ES-I3 (cell line): ENCODE measurements around the gene TRAIP.
"Not testable (repeated sequence)": the region's sequence is repeated elsewhere in the genome, so short reads cannot be mapped to it uniquely, and the experiment has no call there.

Source experiments
- H3K36me3 ChIP-seq: 2 replicates; pipeline ENCODE4 v1.6.1; 2013; ENCODE audit warnings: mild to moderate bottlenecking, low read length, control low read depth, moderate library complexity; ENCODE audit not compliant: insufficient read depth
- H3K4me1 ChIP-seq: 2 replicates; pipeline ENCODE4 v1.6.1; 2013; ENCODE audit warnings: mild to moderate bottlenecking, control low read depth, low read length; ENCODE audit not compliant: insufficient read depth
- H3K9ac ChIP-seq: 2 replicates; pipeline ENCODE4 v1.6.1; 2013; ENCODE audit warnings: low read depth, mild to moderate bottlenecking, low read length, moderate library complexity
- H3K9me3 ChIP-seq: 2 replicates; pipeline ENCODE4 v1.6.1; 2013; ENCODE audit warnings: mild to moderate bottlenecking, low read length, moderate library complexity; ENCODE audit not compliant: control insufficient read depth, insufficient read depth

The TRAIP gene

GRCh38 chr3:49782277-49782676 is 74.1 kb downstream of the TRAIP start:
- not testable (repeated sequence) for H3K4me1 ChIP-seq, H3K9ac ChIP-seq, H3K36me3 ChIP-seq, H3K9me3 ChIP-seq

GRCh38 chr3:49781415-49782199 is 74.8 kb downstream of the TRAIP start:
- H3K36me3 ChIP-seq: peaks cover 4% of the 10 kb centered on the region; the same call in 1 of the 2 replicates
- H3K9me3 ChIP-seq: no peaks in the 10 kb centered on the region
- H3K9ac ChIP-seq: no peak overlapping the region
- no peaks in the 10 kb centered on the region; the same call in 1 of the 2 replicates for H3K4me1 ChIP-seq

DNA sequence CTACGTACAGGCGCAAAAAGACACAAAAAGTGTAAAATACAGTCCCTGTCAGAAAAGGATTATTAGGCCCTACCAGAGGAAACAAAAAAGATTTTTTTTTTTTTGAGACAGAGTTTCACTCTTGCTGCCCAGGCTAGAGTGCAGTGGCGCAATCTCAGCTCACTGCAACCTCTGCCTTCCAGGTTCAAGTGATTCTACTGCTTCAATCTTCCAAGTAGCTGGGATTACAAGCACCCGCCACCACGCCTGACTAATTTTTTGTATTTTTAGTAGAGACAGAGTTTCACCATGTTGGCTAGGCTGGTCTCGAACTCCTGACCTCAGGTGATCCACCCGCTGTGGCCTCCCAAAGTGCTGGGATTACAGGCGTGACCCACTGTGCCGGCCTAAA is 75.4 kb downstream of the TRAIP start:
- H3K4me1 ChIP-seq, H3K9me3 ChIP-seq, H3K9ac ChIP-seq, H3K36me3 ChIP-seq: not testable (repeated sequence)

- Histone ChIP-seq H3K36me3 (peaks cover 4% of the 10 kb centered on the region; the same call in 1 of the 2 replicates), H3K4me1 (no peaks in the 10 kb centered on the region), H3K9ac (no peak overlapping the region), H3K9me3 (no peaks in the 10 kb centered on the region)
Measured at GRCh38 chr3:49780080-49780974, 76.0 kb downstream of the TRAIP start.

DNA sequence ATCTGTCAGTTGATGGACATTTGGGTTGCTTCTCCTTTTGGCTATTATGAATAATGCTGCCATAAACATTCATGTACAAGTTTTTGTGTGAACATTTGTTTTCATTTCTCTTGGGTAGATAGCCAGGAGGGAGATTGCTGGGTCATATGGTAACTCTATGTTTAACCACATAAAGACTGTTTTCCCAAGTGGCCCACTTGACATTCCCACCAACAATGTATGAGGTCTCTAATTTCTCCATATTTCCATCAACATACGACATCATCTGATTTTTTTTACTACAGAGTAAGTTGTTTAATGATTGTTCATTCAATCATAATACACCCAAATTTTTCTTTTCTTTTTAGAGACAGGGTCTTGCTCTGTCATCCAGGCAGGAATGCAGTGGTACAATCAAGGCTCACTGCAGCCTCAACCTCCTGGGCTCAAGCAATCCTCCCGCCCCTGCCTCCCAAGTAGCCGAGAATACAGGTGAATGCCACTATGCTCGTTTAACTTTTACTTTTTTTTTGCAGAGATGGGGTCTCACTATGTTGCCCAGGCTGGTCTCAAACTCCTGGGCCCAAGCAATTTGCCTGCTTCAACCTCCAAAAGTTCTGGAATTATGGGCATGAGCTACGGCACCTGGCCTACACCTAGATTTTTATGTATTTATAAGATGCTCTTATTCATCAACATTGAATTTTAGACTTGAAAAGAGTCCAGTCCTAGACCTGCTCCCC is 76.8 kb downstream of the TRAIP start:
- no peak overlapping the region for H3K9ac ChIP-seq
- peaks cover 4% of the 10 kb centered on the region for H3K36me3 ChIP-seq
- no peaks in the 10 kb centered on the region for H3K4me1 ChIP-seq

More for the DNA sequence above, 76.8 kb downstream of the TRAIP start:
- no peaks in the 10 kb centered on the region for H3K9me3 ChIP-seq
